B cell (primary cell): ENCODE data around the gene NSDHL. TPM values are rescaled to one million over a fixed set of nuclear protein-coding genes. Genes with fewer than 3 reads are reported as not detected.

Experiments used
- ATAC-seq: fragments of 200-7000 bp; cut with Tn5 transposase; one replicate; pipeline ENCODE4 v1.10.0; 2021; ENCODE audit warnings: low read depth, mild to moderate bottlenecking, moderate number of reproducible peaks, moderate library complexity
- CTCF ChIA-PET: fragments of 350-600 bp; sonication (Branson Sonifier 250); formaldehyde crosslinking; loops from one replicate; lab custom pipeline; 2021; ENCODE audit warnings: antibody characterized with exemption, inconsistent platforms; lab: Charles Lee
- POLR2A ChIA-PET: fragments of 350-600 bp; sonication (Branson Sonifier 250); formaldehyde crosslinking; loops from one replicate; lab custom pipeline; 2021; ENCODE audit warnings: antibody characterized with exemption; lab: Charles Lee
- DNase-seq: peaks from one replicate; pipeline ENCODE4 v3.0.0; 2013
- H2AFZ ChIP-seq: 2 replicates; pipeline ENCODE4 v1.6.1; 2012; ENCODE audit warnings: mild to moderate bottlenecking, low read depth, low read length; ENCODE audit not compliant: insufficient read depth, poor library complexity, severe bottlenecking
- H3K27ac ChIP-seq, 2 donors: 1 replicate in 1 of 2; 2 replicates in 1 of 2; pipeline ENCODE4 v1.5.1; 2012 to 2013; ENCODE audit warnings: low read length in 2 of 2, mild to moderate bottlenecking in 2 of 2, moderate library complexity in 1 of 2
- H3K27me3 ChIP-seq, 4 experiments: fragments of 200-600 bp in 1 of 4; sonication (generic) in 1 of 4; replicated peaks in 1 of 4; 1 replicate in 2 of 4; 2 replicates in 2 of 4; pipeline versions ENCODE4 v1.6.1 to v1.7.0; 2013 to 2016; ENCODE audit warnings: low read length in 3 of 4, mild to moderate bottlenecking in 2 of 4, mixed read lengths in 1 of 4, moderate library complexity in 1 of 4; ENCODE audit not compliant: insufficient read depth in 4 of 4, control insufficient read depth in 3 of 4; ENCODE audit errors: control extremely low read depth in 1 of 4
- H3K36me3 ChIP-seq, 2 experiments: replicated peaks in 1 of 2; 1 replicate in 1 of 2; 2 replicates in 1 of 2; pipeline versions ENCODE4 v1.6.1 to v1.7.1; 2013; ENCODE audit warnings: low read length in 1 of 2; ENCODE audit not compliant: insufficient read depth in 2 of 2, control insufficient read depth in 1 of 2; ENCODE audit errors: control extremely low read depth in 1 of 2, extremely low read depth in 1 of 2
- H3K4me1 ChIP-seq, 2 donors: fragments of 200-600 bp in 1 of 2; sonication (generic) in 1 of 2; 1 replicate in 1 of 2; 2 replicates in 1 of 2; pipeline versions ENCODE4 v1.5.1 to v1.6.1; 2013 to 2017; ENCODE audit warnings: low read length in 2 of 2; ENCODE audit not compliant: control insufficient read depth in 2 of 2, insufficient read depth in 2 of 2
- H3K4me2 ChIP-seq: replicated peaks from 2 replicates; pipeline ENCODE3; 2012; ENCODE audit warnings: mild to moderate bottlenecking, low read depth, low read length; ENCODE audit not compliant: poor library complexity, severe bottlenecking
- H3K4me3 ChIP-seq, 5 experiments: fragments of 200-600 bp in 1 of 5; sonication (generic) in 1 of 5; 1 replicate in 3 of 5; 2 replicates in 2 of 5; pipeline versions ENCODE4 v1.5.1 to v1.7.0; 2011 to 2016; ENCODE audit warnings: low read length in 4 of 5, mild to moderate bottlenecking in 4 of 5, low read depth in 2 of 5, control low read depth in 1 of 5, moderate library complexity in 1 of 5; ENCODE audit not compliant: insufficient read depth in 1 of 5; ENCODE audit errors: control extremely low read depth in 1 of 5, extremely low read depth in 1 of 5
- H3K79me2 ChIP-seq: fragments of 200-600 bp; sonication (generic); one replicate; pipeline ENCODE4 v1.6.0; 2016; ENCODE audit warnings: low read length; ENCODE audit not compliant: control insufficient read depth, insufficient read depth
- H3K9ac ChIP-seq: fragments of 200-600 bp; sonication (generic); 2 replicates; pipeline ENCODE4 v1.6.1; 2017; ENCODE audit warnings: mild to moderate bottlenecking, low read length, moderate library complexity
- H3K9me3 ChIP-seq, 3 donors: one replicate each; pipeline versions ENCODE4 v1.6.1 to v1.7.1; 2013; ENCODE audit warnings: low read length in 2 of 3; ENCODE audit not compliant: control insufficient read depth in 2 of 3, insufficient read depth in 1 of 3; ENCODE audit errors: control extremely low read depth in 1 of 3
- H4K20me1 ChIP-seq: 2 replicates; pipeline ENCODE4 v1.6.0; 2012; ENCODE audit warnings: mild to moderate bottlenecking, low read length; ENCODE audit not compliant: insufficient read depth, control insufficient read depth, poor library complexity, severe bottlenecking
- H3K27ac Mint-ChIP-seq: one replicate; pipeline ENCODE4 v1.8.0; 2021; ENCODE audit warnings: mixed read lengths
- H3K27me3 Mint-ChIP-seq: one replicate; pipeline ENCODE4 v1.8.0; 2021; ENCODE audit warnings: mixed read lengths
- H3K4me1 Mint-ChIP-seq: one replicate; pipeline ENCODE4 v1.8.0; 2021; ENCODE audit warnings: mixed read lengths
- H3K4me3 Mint-ChIP-seq: one replicate; pipeline ENCODE4 v1.8.0; 2021; ENCODE audit warnings: mixed read lengths
- H3K9me3 Mint-ChIP-seq: one replicate; pipeline ENCODE4 v1.8.0; 2022; ENCODE audit warnings: mixed read lengths; ENCODE audit not compliant: insufficient read depth
- CTCF ChIP-seq: fragments of 200-600 bp; IDR thresholded peaks from one replicate; pipeline ENCODE4 v1.8.0; 2022; ENCODE audit warnings: antibody characterized with exemption, mild to moderate bottlenecking
- EZH2 ChIP-seq: IDR thresholded peaks from 2 replicates; pipeline ENCODE4 v1.6.1; 2012; ENCODE audit warnings: borderline replicate concordance, low read depth, mild to moderate bottlenecking, moderate library complexity, low read length; ENCODE audit not compliant: insufficient read depth, poor library complexity, severe bottlenecking
- WGBS: methylation state at CpG from one replicate; pipeline ENCODE4 v1.1.5; 2013; ENCODE audit warnings: missing lambda C conversion rate; ENCODE audit not compliant: insufficient coverage; 5-methylcytosine and 5-hydroxymethylcytosine counted together
- intact Hi-C: fragments of 100-400 bp; cut with micrococcal nuclease; formaldehyde crosslinking; loops from one replicate; pipeline ENCODE4 v1.10.0; 2022
- polyA plus RNA-seq: library from polyadenylated mRNA; depleted of rRNA; stranded (reverse); fragments of >200 nt; gene quantifications from 2 replicates; pipeline ENCODE4 v1.2.3, GENCODE V29; 2012
- total RNA-seq, 2 donors: library from RNA; stranded (reverse); fragments of 120-200 nt in 1 of 2; gene quantifications; 1 replicate in 1 of 2; 2 replicates in 1 of 2; pipeline versions ENCODE4 v1.2.3 to v1.2.4, GENCODE V29; 2013 to 2022

NSDHL gene
- total and polyA plus RNA-seq, 2 donors (not counting 1 experiment from before 2014, with no cell fraction given) = 4.9 to 10.3 TPM

DNA sequence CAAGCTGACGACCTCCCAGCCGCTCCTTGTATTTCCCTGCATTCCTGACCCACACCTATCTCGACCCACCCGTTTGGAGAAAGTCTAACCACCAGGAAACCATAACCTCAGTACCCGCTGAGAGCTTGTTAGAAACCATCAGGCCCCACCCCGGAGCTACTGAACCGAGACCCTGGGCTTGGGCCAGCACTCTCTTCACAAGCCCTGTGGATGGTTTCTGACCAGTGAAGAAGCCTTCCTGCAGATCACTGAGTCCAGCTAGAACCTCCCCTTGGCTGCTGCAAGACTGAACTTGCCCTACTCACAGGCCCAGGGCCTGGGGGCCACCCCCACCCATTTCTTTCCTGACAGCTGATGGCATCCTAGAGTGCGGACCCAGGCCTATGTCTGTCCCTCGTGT is 40.4 kb downstream of the NSDHL start:
- Histone ChIP-seq H3K79me2 (no peaks in the 10 kb centered on the region), H3K4me1 (peaks cover 0 to 6% of the 10 kb centered on the region in 2 donors), H3K36me3 (peaks cover 0 to 6% of the 10 kb centered on the region in 2 experiments), H3K27ac (no peak overlapping the region), H2AFZ (no peak overlapping the region), H4K20me1 (no peaks in the 10 kb centered on the region), H3K9ac (no peak overlapping the region), H3K4me3 (no peak overlapping the region), H3K27me3 (no peaks in the 10 kb centered on the region), H3K9me3 (peaks cover 0 to 9% (median 0%) of the 10 kb centered on the region in 3 donors), H3K4me2 (no peak overlapping the region)
- ChIA-PET POLR2A (no interaction called here), CTCF (no interaction called here)
- TF ChIP-seq CTCF = no peak
- TF ChIP-seq EZH2 = no peak
- ATAC-seq (no peak), DNase-seq (no peak)
- intact Hi-C loops = no loop called here
- no peaks in the 10 kb centered on the region for H3K27me3 Mint-ChIP-seq
- H3K4me3 Mint-ChIP-seq = no peak overlapping the region
- H3K9me3 Mint-ChIP-seq = no peaks in the 10 kb centered on the region
- WGBS = 79% methylated on average over 5 of the region's 9 CpGs
- peaks cover 11% of the 10 kb centered on the region for H3K4me1 Mint-ChIP-seq
- H3K27ac Mint-ChIP-seq = no peak overlapping the region

- no peaks in the 10 kb centered on the region for H4K20me1 ChIP-seq
- H3K4me1 Mint-ChIP-seq = peaks cover 11% of the 10 kb centered on the region
- no peak overlapping the region for H3K4me2 ChIP-seq
- no peak overlapping the region for H2AFZ ChIP-seq
- intact Hi-C loops = no loop called here
- H3K9ac ChIP-seq = no peak overlapping the region
- H3K27me3 ChIP-seq = no peaks in the 10 kb centered on the region
- H3K27ac Mint-ChIP-seq = no peak overlapping the region
- H3K4me1 ChIP-seq = peaks cover 0 to 6% of the 10 kb centered on the region in 2 donors
- POLR2A ChIA-PET = no interaction called here
- peaks cover 0 to 9% (median 0%) of the 10 kb centered on the region in 3 donors for H3K9me3 ChIP-seq
- no CpG with 5 or more reads among the region's 2 CpGs for WGBS
- H3K4me3 ChIP-seq = no peak overlapping the region
- H3K9me3 Mint-ChIP-seq = no peaks in the 10 kb centered on the region
- DNase-seq (no peak), ATAC-seq (no peak)
- no peak overlapping the region for H3K27ac ChIP-seq
- no peaks in the 10 kb centered on the region for H3K27me3 Mint-ChIP-seq
- H3K4me3 Mint-ChIP-seq = no peak overlapping the region
- peaks cover 0 to 2% of the 10 kb centered on the region in 2 experiments for H3K36me3 ChIP-seq
- no peaks in the 10 kb centered on the region for H3K79me2 ChIP-seq
- CTCF ChIA-PET = no interaction called here
- TF ChIP-seq EZH2 (no peak), CTCF (no peak)
Observed at GRCh38 chrX:152872522-152872921, 41.7 kb downstream of the NSDHL start.
